ENCODE measurements around the gene STMP1. TPM values are rescaled to one million over a fixed set of nuclear protein-coding genes. Genes with fewer than 3 reads are reported as not detected.

STMP1 gene
- total and polyA plus RNA-seq, 2 of the 8 experiments (the other 6 are each of a cell fraction or from before 2014, with no cell fraction given): 22.7 to 36.7 TPM

DNA sequence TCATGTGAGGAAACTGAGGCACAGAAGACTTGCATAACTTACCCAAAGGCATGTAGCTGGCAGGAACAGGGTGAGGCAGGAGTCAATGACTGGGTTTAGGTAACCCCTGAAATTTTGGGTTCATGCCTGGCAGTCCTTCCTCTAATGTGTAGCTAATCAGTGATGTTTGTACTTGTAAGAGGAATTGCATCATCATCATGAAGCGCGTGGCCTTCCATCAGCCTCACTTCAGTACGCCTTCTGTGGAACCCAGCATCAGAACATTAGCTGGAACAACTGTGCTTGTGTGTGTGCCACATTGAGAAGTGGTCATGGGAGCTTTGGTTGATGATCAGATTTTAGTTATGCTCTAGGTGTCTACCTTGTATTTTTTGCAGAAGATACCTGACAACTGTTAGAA lies 18.2 kb upstream of the STMP1 start:
- Histone ChIP-seq H3K56ac (replicated peaks; ENCODE audit: insufficient read length, low read depth, low read length) (no peak overlapping the region), H2AFZ (ENCODE audit: low read length) (no peak overlapping the region), H3K27ac (ENCODE audit: low read depth, low read length) (no peak overlapping the region), H3K23ac (ENCODE audit: insufficient read length) (no peak overlapping the region), H2BK120ac (replicated peaks; ENCODE audit: low read depth, low read length) (no peak overlapping the region), H4K91ac (replicated peaks; ENCODE audit: insufficient read length, low read length) (no peak overlapping the region), H2BK20ac (ENCODE audit: low read length) (no peak overlapping the region), H3K23me2 (ENCODE audit: low read depth, low read length) (no peaks in the 10 kb centered on the region), H2BK5ac (ENCODE audit: low read depth, low read length) (no peak overlapping the region; the same call in 1 of the 2 replicates), H3K4me3 (ENCODE audit: extremely low read depth in 1 of 4, insufficient read depth in 2 of 4, low read depth in 3 of 4, low read length in 4 of 4) (no peak overlapping the region), H3K4ac (replicated peaks; ENCODE audit: insufficient read length, low read depth, low read length) (no peak overlapping the region), H3K4me2 (ENCODE audit: insufficient read depth in 1 of 2, low read depth in 2 of 2, low read length in 2 of 2) (no peak overlapping the region), H3K9me3 (ENCODE audit: insufficient read depth in 2 of 2, low read depth in 1 of 2, low read length in 1 of 2) (no peaks in the 10 kb centered on the region), H3K9ac (replicated peaks in 1 of 4; ENCODE audit: extremely low read depth in 1 of 4, low read depth in 3 of 4, low read length in 3 of 4) (no peak overlapping the region), H3K4me1 (replicated peaks in 1 of 4; ENCODE audit: control insufficient read depth in 3 of 4, insufficient read depth in 4 of 4, low read length in 3 of 4) (no peaks in the 10 kb centered on the region), H3K18ac (ENCODE audit: extremely low read depth, low read length) (no peak overlapping the region), H4K20me1 (replicated peaks in 1 of 2; ENCODE audit: control insufficient read depth in 1 of 2, insufficient read depth in 2 of 2, low read length in 2 of 2) (peaks cover 2 to 3% of the 10 kb centered on the region in 2 experiments), H4K8ac (ENCODE audit: extremely low read depth, insufficient read depth, low read length) (no peak overlapping the region; the same call in 1 of the 2 replicates), H3K79me1 (ENCODE audit: low read depth, low read length) (no peaks in the 10 kb centered on the region), H3K79me2 (ENCODE audit: control insufficient read depth in 1 of 2, insufficient read depth in 2 of 2, low read length in 2 of 2) (no peaks in the 10 kb centered on the region), H4K5ac (ENCODE audit: insufficient read length, low read depth, low read length) (no peak overlapping the region), H3K27me3 (replicated peaks in 1 of 4; ENCODE audit: control insufficient read depth in 3 of 4, extremely low read depth in 1 of 4, insufficient read depth in 3 of 4, low read length in 3 of 4) (no peaks in the 10 kb centered on the region), H3K36me3 (ENCODE audit: control insufficient read depth in 2 of 4, insufficient read depth in 4 of 4, low read length in 3 of 4) (peaks cover 20 to 87% (median 68%) of the 10 kb centered on the region in 4 experiments), H2AK5ac (ENCODE audit: low read depth, low read length) (no peak overlapping the region), H2BK12ac (ENCODE audit: low read depth, low read length) (no peak overlapping the region), H3K14ac (ENCODE audit: insufficient read length) (no peak overlapping the region), H2BK15ac (ENCODE audit: low read length) (no peak overlapping the region)
- DNase-seq (ENCODE audit: low read depth in 1 of 2, low spot score in 2 of 2): no peak
- TF ChIP-seq JUN (IDR thresholded peaks at IDR 0.05; ENCODE audit: low read depth, low read length): no peak
- no peak for FAIRE-seq
- POLR2A ChIA-PET (ENCODE audit: partially characterized antibody): interaction anchor here (1.0 to 2.3 kb wide), 2 partner anchors 11 to 68 kb away, joined by 3 to 6 read pairs; no protein-coding TSS in a partner anchor
- 99% methylated on average over 3 of the region's 3 CpGs; no CpG with 5 or more reads in 1 of the 2 experiments for WGBS, 2 experiments (ENCODE audit: extremely low coverage in 1 of 2, insufficient coverage in 1 of 2, insufficient read length in 1 of 2, insufficient replicate concordance in 2 of 2, low coverage in 1 of 2, low lambda C conversion rate in 2 of 2, missing lambda C conversion rate in 1 of 2)
- CTCF ChIA-PET (ENCODE audit: partially characterized antibody): interaction anchor here (0.9 to 5.7 kb wide), 24 partner anchors 9 to 228 kb away, joined by 3 to 114 read pairs (median 8); partner anchors contain the start of genes SLC13A4 and STMP1

Data from H1 (cell line).